HFFc6 (cell line): ENCODE results near the gene HK3. TPM values are rescaled to one million over a fixed set of nuclear protein-coding genes. Genes with fewer than 3 reads are reported as not detected.

ENCODE experiments used
- DNase-seq: peaks from one replicate; pipeline ENCODE4 v3.0.0-alpha.2; 2018
- H3K27ac Mint-ChIP-seq: 2 replicates; pipeline ENCODE4 v1.8.0; 2020; ENCODE audit warnings: mild to moderate bottlenecking, mixed read lengths
- H3K27me3 Mint-ChIP-seq: 2 replicates; pipeline ENCODE4 v1.8.0; 2021; ENCODE audit warnings: mild to moderate bottlenecking, moderate library complexity, mixed read lengths; ENCODE audit not compliant: insufficient read depth
- H3K36me3 Mint-ChIP-seq: 2 replicates; pipeline ENCODE4 v1.8.0; 2021; ENCODE audit warnings: low read depth, mixed read lengths
- H3K4me1 Mint-ChIP-seq: 2 replicates; pipeline ENCODE4 v1.8.0; 2020; ENCODE audit warnings: low read depth, mixed read lengths
- H3K4me3 Mint-ChIP-seq: 2 replicates; pipeline ENCODE4 v1.8.0; 2020; ENCODE audit warnings: mild to moderate bottlenecking, moderate library complexity, mixed read lengths
- H3K9me3 Mint-ChIP-seq: 2 replicates; pipeline ENCODE4 v1.8.0; 2020; ENCODE audit warnings: mild to moderate bottlenecking, mixed read lengths
- CTCF ChIP-seq: fragments of 200-600 bp; sonication (generic); IDR thresholded peaks from 2 replicates; pipeline ENCODE4 v1.5.0; 2021; ENCODE audit warnings: antibody characterized with exemption, mild to moderate bottlenecking
- long read RNA-seq: library from polyadenylated mRNA; unstranded; transcript quantifications from one replicate; pipeline ENCODE4 v2.0.0, GENCODE V29; 2019
- total RNA-seq, 6 experiments: library from RNA; stranded (reverse); fragmentation: NEBNext Ultra II Directional; extraction: Animal tissue kit (Norgen Biotek cat#: 25700); gene quantifications; 2 replicates in 1 of 6; 3 replicates in 5 of 6; pipeline ENCODE4 v1.2.3, GENCODE V29; 2021

Gene HK3
- total RNA-seq, result not detected
- long read RNA-seq, result 0 reads

- Mint-ChIP-seq H3K9me3 (no peaks in the 10 kb centered on the region), H3K36me3 (peaks cover 5% of the 10 kb centered on the region; the same call in 1 of the 2 replicates), H3K4me1 (no peaks in the 10 kb centered on the region), H3K27me3 (peaks cover 15% of the 10 kb centered on the region), H3K27ac (no peak within 1 kb of the TSS), H3K4me3 (no peak within 1 kb of the TSS)
- TF ChIP-seq CTCF, result no peak
- DNase-seq, result no peak
These were observed at the start of gene HK3 for GRCh38 chr5:176899296-176899891. HK3 (minus strand) TSS chr5:176899346; CDS start chr5:176896159, 3,187 bp downstream.

GRCh38 chr5:176948458-176948857, 49.3 kb upstream of the HK3 start:
- Mint-ChIP-seq H3K9me3 (no peaks in the 10 kb centered on the region), H3K27me3 (no peaks in the 10 kb centered on the region), H3K27ac (peak overlapping the region; percentile 56), H3K4me1 (peaks cover 13% of the 10 kb centered on the region), H3K4me3 (no peak overlapping the region), H3K36me3 (peaks cover 15% of the 10 kb centered on the region)
- no peak for TF ChIP-seq CTCF
- DNase-seq, result peak; percentile 15

GRCh38 chr5:176947847-176948246, 48.7 kb upstream of the HK3 start:
- no peak overlapping the region for H3K27ac Mint-ChIP-seq
- TF ChIP-seq CTCF, result no peak
- peaks cover 21% of the 10 kb centered on the region for H3K36me3 Mint-ChIP-seq
- no peaks in the 10 kb centered on the region for H3K9me3 Mint-ChIP-seq
- H3K27me3 Mint-ChIP-seq, result no peaks in the 10 kb centered on the region
- H3K4me1 Mint-ChIP-seq, result peaks cover 13% of the 10 kb centered on the region
- DNase-seq, result no peak
- H3K4me3 Mint-ChIP-seq, result no peak overlapping the region

GRCh38 chr5:176944268-176944667, 45.1 kb upstream of the HK3 start:
- TF ChIP-seq CTCF, result no peak
- Mint-ChIP-seq H3K9me3 (no peaks in the 10 kb centered on the region), H3K36me3 (peaks cover 17% of the 10 kb centered on the region), H3K4me1 (peaks cover 13% of the 10 kb centered on the region), H3K27me3 (no peaks in the 10 kb centered on the region), H3K27ac (no peak overlapping the region), H3K4me3 (no peak overlapping the region)
- DNase-seq, result no peak

- H3K4me1 Mint-ChIP-seq, result peaks cover 12% of the 10 kb centered on the region
- no peaks in the 10 kb centered on the region for H3K27me3 Mint-ChIP-seq
- no peaks in the 10 kb centered on the region for H3K9me3 Mint-ChIP-seq
- TF ChIP-seq CTCF, result no peak
- H3K27ac Mint-ChIP-seq, result no peak overlapping the region
- peaks cover 17% of the 10 kb centered on the region for H3K36me3 Mint-ChIP-seq
- no peak overlapping the region for H3K4me3 Mint-ChIP-seq
- DNase-seq, result no peak
These were observed 44.7 kb upstream of the HK3 start for GRCh38 chr5:176943816-176944215.
